Hindlimb muscle (tissue), 1 donor: ENCODE results near the gene MTCL1. TPM values are rescaled to one million over a fixed set of nuclear protein-coding genes. Genes with fewer than 3 reads are reported as not detected.

ENCODE experiments used
- DNase-seq: peaks from one replicate; pipeline ENCODE4 v3.0.0-alpha.2; 2013
- polyA plus RNA-seq: library from polyadenylated mRNA; unstranded; fragments of 120-200 nt; gene quantifications from one replicate; pipeline ENCODE4 v1.2.1, GENCODE V29; 2013; ENCODE audit not compliant: insufficient read length

The MTCL1 gene
- polyA plus RNA-seq, result 26.1 TPM

GRCh38 chr18:8705238-8705960 lies at the start of gene MTCL1:
Gene MTCL1 (plus strand): TSS chr18:8705556. CDS start chr18:8705661, 105 bp downstream.
- DNase-seq, result no peak

GRCh38 chr18:8656232-8656631 lies 49.1 kb upstream of the MTCL1 start:
- no peak for DNase-seq

- DNase-seq, result no peak
These were observed 48.1 kb upstream of the MTCL1 start for GRCh38 chr18:8657050-8657820.

- DNase-seq, result no peak
These were observed 47.4 kb upstream of the MTCL1 start for GRCh38 chr18:8657873-8658470.

- DNase-seq, result no peak
These were observed 46.4 kb upstream of the MTCL1 start for GRCh38 chr18:8658858-8659485.

- DNase-seq, result no peak
These were observed 45.6 kb upstream of the MTCL1 start for GRCh38 chr18:8659609-8660242.

GRCh38 chr18:8660316-8660715 lies 45.0 kb upstream of the MTCL1 start:
- DNase-seq, result no peak

- peak; percentile 23 for DNase-seq
These were observed 43.4 kb upstream of the MTCL1 start for GRCh38 chr18:8661754-8662559.

- DNase-seq, result no peak
These were observed 42.6 kb upstream of the MTCL1 start for GRCh38 chr18:8662560-8663255.

- DNase-seq, result no peak
These were observed 37.5 kb upstream of the MTCL1 start for GRCh38 chr18:8667846-8668245.

- no peak for DNase-seq
These were observed 37.0 kb upstream of the MTCL1 start for GRCh38 chr18:8668381-8668780.

- no peak for DNase-seq
These were observed 35.8 kb upstream of the MTCL1 start for GRCh38 chr18:8669571-8669970.

GRCh38 chr18:8673256-8674209 lies 31.8 kb upstream of the MTCL1 start:
- DNase-seq, result no peak

- DNase-seq, result no peak
These were observed 30.3 kb upstream of the MTCL1 start for GRCh38 chr18:8675057-8675456.

GRCh38 chr18:8681196-8681595 lies 24.2 kb upstream of the MTCL1 start:
- no peak for DNase-seq

- no peak for DNase-seq
These were observed 20.8 kb upstream of the MTCL1 start for GRCh38 chr18:8684577-8684976.

GRCh38 chr18:8685141-8685913 lies 20.0 kb upstream of the MTCL1 start:
- no peak for DNase-seq

- no peak for DNase-seq
These were observed 19.5 kb upstream of the MTCL1 start for GRCh38 chr18:8685914-8686216.

GRCh38 chr18:8686611-8687010 lies 18.7 kb upstream of the MTCL1 start:
- no peak for DNase-seq
